COLO668 (cell line): ENCODE measurements around the gene CYP4A22.
"Not testable (repeated sequence)": the region's sequence is repeated elsewhere in the genome, so short reads cannot be mapped to it uniquely, and the experiment has no call there.

Source experiments
- DNase-seq: peaks from one replicate; lab custom pipeline; 2025; ENCODE audit not compliant: unreplicated experiment; lab: John Stamatoyannopoulos, UW

The CYP4A22 gene

DNA sequence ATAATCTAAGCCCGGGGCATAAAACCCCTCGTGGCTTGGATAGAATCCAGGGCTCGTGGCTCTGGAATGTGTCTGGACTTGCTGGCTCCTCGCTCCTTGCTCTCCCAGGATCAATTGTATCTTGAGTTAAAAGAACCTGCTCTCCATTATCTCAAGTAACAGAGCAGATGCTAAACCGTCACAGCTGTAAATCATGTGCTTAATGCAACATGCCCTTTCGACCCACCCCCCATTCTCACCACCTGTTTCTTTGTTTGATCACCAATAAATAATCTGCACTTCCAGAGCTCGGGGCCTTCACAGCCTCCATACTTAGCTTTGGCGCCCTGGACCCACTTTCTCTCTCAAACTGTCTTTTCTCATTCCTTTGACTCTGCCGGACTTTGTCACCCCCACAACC is 11.9 kb downstream of the CYP4A22 start:
- peak; percentile 92 for DNase-seq

DNA sequence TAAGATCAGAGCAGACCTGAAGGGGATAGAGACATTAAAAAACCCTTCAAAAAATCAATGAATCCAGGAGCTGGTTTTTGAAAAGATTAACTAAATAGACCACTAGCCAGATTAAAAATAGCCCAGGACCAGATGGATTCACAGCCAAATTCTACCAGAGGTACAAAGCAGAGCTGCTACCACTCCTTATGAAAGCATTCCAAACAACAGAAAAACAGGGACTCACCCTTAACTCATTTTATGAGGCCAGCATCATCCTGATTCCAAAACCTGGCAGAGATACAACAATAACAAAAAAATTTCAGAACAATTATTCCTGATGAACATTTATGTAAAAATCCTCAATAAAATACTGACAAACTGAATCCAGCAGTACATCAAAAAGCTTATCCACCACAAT is 19.2 kb downstream of the CYP4A22 start:
- not testable (repeated sequence) for DNase-seq

DNA sequence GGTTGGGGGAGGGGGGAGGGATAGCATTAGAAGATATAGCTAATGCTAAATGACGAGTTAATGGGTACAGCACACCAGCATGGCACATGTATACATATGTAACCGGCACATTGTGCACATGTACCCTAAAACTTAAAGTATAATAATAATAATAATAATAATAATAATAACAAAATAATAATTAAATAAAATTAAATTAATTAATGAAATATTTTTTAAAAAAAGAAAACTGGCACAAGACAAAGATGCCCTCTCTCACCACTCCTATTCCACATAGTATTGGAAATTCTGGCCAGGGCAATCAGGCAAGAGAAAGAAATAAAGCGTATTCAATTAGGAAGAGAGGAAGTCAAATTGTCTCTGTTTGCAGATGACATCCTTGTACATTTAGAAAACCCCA is 20.7 kb downstream of the CYP4A22 start:
- not testable (repeated sequence) for DNase-seq

DNA sequence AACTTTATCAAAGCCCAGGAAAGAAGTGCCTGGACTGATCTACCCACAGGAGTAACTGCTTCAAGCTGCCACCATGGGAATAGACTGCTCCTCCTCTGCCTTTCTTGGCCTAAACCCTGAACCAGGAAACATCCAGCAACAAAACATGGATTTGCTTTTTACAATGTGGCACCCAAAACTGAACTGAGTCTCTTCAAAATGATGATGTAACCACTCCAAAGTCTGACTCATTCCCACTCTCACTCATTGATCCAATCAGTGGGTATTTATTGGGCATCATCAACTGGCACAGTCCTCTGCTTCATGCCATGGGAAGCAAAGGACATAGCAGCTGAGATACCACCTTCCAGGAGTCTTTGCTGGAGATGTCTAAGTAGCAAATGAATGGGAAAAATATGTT is 23.5 kb downstream of the CYP4A22 start:
- no peak for DNase-seq

DNA sequence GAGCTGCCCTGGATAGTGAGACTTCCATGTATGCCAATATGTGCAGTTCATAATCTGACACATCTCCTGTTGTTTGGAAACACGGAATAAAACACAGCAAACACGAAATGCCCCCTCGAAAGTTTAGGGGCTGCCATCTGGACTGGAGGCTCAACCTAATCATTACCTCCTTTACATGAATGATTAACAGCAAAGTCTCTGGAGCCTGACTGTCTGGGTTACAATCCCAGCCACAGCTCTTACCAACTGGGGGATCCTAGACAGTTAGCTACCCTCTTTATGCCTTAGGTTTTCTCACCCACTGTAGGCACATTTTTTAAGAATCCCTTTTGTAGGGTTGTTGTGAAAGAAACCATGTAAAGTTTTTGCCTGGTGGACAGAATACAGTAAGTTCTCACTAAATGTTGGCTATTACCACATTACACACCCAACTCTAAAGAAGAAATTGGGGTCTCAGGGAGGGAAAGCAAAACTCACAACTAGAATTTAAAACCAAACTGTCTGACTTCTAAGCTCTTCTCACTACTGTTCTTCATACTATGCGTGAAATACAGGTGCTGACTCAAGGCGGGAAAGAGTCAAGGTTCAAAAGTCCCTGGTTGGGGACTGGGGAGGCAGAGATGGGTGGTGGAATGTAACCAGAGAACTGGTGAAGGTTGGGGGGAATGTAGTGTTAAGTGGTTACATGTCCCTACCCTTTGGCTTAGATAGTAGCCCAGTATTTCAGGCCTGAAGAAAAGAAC is 24.2 kb downstream of the CYP4A22 start:
- no peak for DNase-seq

DNA sequence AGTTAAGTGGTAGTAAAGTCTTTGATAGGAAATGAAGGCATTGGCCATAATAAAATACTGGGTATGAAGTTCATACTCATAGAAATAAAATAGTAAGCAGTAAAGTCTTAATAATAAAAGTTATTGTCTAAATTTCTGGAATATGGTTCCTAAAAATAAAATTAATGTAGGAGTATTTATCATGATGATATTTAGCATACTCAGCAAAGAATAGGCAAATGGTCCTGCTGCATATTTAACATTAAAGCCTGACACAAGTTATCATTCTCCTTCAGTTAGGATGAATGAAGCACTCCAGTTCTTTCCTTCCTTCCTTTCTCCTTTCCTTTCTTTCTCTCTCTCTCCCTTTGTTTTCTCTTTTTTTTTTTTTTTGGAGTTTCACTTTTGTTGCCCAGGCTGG is 27.3 kb downstream of the CYP4A22 start:
- no peak for DNase-seq

DNA sequence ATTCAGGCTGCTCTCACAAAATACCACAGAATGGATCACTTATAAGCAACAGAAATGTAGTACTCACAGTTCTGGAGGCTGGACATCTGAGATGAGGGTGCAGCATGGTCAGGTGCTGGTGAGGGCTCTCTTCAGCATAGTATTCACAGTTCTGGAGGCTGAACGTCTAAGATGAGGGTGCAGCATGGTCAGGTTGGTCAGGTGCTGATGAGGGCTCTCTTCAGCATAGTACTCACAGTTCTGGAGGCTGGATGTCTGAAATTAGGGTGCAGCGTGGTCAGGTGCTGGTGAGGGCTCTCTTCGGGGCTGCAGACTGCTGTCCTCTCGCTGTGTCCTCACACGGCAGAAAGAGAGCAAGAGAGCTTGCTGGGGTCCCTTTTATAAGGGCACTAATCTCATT is 35.5 kb downstream of the CYP4A22 start:
- no peak for DNase-seq

DNA sequence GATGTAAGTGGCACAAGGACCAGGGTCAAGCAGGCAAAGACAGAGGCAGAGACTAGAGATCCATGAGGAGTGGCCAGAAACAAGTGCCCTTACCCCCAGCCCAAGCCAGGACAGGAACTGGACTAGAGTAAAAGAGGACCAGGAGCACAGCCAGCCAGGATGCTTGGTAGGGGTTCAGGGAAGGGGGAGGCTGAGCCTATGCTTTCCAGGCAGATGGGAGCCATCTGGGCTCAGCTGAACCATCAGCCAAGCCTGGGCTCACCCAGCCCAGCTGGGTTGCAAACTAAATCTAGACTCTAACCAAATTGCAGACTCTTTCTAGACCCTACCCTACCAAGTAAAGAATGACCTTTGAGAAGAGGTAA is 37.4 kb downstream of the CYP4A22 start:
- no peak for DNase-seq

DNA sequence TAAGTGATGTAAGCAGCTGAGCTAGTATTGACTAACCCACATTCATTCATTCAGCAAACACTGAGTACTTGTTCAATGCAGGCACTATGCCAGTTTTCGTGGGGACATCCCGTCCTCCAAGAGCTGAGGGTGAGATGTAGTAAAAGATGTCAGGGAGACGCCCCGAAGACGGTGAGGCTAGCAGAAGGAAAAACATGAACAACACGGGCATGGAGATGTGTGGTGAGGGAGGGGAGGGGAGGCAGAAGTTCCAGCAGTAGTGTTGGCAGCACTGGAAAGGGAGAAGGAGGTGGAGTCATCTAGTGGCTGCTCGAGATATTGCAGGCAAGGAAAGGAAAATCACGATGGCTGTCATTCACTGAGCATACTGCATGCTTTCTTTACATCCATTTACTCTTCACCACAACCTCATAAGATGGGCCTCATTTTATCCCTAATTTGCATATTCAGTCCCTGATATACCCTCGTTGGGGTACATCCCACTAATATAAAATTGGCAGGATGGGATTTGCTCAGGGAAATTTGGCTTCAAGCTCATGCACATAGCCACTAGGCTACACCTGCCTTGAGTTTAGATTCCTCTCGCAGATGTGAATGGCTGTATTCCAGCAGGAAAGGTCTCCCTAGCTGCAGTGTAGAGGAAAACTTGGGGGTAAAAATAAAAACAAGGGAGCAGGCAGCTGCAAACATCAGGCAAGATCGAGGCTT is 38.1 kb downstream of the CYP4A22 start:
- peak; percentile 73 for DNase-seq

DNA sequence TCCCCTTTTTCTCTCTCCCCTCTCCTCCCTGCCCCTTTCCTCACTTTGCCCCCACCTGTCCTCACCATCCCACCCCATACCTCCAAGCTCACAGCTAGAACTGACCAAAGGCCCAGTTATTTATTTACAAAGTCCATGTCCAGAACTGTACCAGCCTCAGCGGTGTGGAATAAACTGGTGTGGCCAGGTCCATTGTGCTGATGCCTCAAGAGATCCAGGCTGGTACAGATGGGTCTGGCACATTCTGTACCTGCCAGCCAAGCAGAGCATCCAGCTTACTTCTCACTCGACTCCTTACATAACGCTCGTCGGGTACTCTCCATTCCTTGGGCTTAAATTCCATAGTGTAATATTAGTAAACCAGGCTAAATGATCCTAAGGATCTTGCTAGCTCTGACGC is 40.8 kb downstream of the CYP4A22 start:
- DNase-seq: no peak

DNA sequence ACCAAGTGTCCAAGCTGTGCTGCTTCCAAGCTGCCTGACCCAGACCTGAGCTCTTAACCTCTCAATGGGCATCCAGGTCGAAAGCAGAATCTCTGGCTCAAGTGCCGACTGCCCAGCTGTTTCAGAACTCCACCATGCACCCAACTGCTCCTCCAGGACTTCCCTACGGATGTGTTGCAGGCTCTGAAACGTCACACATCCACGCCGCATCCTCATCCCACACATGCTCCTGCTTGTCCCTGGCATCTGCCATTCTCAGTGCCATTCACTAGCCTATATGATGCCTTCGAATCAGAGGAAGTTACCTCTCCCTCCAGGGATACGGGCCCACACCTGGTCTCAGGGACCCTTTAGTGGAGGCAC is 41.4 kb downstream of the CYP4A22 start:
- no peak for DNase-seq

DNA sequence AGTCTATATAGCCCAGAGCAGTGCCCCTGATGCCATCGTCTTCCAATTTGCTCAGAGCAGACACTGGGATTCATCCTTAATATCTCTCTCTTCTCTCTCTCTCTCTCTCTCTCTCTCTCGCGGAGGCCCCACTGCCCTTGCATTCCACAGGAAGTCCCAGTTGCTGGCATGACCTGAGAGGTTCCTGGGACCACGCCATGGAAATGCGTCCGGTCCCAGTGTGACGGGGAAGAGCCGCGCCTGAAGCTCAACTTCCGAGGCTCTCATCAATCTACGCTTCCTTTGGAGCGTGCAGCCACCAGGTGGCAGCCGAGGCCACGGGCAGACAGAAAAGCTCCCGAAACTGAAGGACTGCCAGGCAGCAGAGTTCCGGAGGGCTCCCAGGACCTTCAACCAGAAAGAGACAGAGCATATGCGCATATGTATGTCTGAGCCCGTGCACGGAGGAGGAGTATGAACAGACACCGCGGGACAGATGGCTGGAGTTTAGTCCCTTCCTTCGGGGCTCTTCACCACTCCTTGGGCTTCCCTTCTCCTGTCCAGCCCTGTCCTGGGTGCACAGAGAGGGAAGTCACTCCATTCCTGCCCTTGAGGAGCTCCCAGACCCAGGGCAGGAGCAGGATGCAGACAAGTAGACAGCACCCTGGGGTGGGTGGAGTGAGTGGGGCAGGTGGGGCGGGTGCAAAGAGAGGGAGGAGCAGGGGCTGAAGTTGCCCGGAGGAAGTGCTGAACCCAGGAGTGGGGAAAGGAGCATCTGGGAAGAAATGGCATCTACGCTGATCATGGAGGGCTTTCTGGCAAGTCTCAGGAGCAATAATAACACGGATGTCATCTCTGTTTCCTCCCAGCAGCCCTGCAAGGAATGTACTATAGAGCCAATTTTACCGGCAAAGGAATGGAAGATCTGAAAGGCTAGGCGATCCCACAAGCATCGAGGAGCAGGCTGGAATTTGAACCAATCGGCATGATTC is 42.1 kb downstream of the CYP4A22 start:
- DNase-seq: peak; percentile 95

DNA sequence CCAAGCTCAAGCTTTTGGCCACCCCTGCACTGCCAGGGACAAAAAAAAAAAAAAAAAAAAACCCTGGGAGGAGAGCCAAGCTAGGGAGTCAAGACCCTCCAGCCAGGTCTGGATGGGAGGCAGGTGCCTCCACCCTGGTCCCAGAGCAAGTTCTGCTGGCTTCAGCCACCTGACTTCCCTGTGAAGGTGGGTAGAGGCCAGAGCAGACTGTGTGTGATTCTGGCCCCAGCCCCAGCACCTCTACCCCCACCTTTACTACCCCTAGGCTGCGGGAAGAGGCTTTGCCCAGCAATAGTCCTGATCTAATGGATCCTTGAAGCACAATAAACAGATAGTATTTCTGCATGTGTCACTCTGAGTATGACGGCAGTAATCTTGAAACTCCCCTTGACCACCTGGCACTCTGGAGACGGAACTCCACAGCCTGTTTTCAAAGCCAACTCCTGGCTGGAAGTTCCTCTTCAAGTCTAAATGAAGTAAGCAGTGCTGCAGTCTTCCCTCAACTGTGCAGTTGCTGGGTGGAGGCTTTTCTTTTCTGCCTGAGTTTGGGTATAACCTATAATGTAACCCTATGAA is 42.8 kb downstream of the CYP4A22 start:
- no peak for DNase-seq

DNA sequence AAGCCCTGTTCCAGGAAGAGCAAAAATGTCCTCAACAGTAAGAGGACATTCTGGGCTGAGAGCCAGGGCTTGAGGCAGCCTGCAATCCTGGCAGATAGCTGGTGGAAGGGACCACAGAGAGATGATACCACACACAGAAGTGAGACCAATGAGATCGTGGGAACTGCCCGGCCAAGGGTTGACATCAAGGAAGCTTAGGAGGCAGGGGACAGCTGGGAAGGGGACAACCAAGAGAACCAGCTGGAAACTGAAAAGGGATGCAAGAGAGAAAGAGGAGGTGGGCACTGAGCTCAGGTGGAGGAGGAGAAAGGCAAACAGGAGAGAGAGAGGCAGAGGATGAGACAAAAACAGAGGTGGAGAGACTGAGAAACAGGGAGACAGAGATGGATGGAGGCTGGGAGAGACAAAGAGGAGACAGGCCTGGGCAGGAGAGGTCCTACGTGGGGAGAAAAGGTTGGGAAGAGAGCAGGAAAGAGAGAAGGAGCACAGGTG is 43.4 kb downstream of the CYP4A22 start:
- no peak for DNase-seq

DNA sequence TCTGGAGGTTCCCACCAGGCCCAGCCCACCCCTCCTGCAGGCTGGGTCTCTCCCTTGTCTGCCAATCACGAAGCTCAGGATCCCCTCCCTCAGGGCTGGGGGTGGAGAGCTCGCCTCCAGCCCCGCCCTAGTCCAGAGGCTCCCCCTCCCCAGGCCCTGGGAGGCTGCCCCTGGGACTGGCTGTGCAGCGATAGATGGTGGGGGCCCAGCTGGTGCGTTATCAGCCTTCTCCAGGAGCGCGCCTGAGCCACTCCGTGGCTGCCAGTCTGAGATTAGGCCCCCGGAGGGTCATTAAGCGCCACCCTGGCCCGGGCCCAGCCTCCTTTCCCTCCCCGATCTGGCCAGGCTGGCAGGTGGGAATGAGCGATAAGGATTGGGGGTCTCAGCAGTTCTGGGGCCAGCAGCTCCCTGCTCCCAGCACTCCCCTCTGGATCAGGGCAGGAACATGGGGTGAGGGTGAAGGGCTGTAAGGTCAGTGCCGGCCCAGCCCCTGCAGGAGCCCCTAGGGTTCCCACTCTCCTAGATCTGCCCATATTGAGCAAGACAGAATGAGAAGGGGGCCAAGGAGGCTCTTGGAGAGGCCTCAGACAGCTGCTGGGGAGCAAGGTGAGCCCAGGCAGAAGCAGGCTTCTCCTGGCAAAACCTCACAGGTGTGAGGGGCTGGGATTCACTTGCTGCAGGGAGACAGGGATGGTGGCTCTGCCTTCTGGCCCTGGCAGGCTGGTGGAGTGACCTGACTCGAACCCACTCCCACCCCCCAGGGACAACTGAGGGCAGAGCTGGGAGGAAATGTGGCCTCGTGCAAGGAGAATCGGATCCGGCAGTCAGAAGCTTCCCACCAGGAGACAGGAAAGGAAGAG is 44.1 kb downstream of the CYP4A22 start:
- DNase-seq: no peak

DNA sequence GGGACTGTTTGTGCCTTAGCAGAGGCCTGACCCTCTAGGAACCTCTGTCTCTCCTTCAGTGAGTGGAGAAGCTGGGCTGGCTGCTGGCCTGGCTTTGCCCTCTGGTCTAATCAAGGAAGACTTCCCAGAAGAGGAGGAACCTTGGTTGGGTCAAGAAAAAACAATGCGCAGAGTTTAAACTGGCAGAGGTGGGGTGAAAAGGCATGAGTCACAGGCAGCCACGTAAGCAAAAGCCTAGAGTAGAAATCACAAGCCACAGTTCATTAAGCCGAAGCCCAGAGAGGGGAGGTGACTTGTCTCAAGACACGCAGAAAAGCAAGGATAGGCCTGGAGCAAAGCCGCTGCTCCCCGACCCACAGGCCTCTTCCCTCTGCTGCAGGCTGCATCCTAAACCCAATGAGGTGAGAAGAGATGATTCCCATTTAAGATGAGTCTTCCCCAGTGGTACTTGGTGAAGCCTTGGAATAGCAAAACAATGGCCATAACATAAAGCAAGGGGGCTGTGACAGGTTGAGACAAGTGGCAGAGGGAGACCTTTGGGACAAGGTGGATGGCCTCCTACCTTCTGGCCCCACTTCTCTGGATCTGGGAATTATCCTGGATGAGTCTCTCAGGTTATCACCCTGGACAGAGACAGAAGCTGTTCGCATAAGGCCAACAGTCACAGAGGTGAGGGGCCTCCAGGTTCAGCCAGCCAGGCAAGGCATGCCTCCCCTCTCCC is 44.9 kb downstream of the CYP4A22 start:
- no peak for DNase-seq

DNA sequence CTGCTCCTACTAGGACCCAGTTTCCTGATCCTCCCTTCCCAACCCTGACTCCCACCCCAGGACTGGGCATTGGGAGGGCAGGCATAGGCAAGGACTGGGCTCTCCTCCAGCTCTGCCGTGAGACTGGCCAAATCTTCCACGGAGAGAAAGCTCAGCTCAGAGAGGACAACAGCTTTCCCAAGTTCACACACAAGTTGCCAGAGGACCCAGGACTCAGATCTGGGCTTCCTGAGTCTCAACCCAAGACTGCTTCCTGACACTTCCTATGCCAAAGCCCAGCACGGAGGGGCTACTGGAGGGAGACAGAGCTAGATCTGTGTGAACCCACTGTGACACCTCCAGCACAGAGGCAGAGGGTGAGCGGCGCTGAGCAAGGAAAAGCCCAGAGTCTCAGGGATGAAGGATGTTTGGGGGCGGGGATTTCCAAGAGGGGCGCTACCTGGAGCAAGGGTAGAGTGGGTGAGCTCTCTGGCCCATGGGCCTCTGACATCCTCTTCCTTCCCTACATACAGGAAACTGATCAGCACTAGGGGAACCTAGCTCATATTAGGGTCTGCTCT is 45.5 kb downstream of the CYP4A22 start:
- DNase-seq: no peak

DNA sequence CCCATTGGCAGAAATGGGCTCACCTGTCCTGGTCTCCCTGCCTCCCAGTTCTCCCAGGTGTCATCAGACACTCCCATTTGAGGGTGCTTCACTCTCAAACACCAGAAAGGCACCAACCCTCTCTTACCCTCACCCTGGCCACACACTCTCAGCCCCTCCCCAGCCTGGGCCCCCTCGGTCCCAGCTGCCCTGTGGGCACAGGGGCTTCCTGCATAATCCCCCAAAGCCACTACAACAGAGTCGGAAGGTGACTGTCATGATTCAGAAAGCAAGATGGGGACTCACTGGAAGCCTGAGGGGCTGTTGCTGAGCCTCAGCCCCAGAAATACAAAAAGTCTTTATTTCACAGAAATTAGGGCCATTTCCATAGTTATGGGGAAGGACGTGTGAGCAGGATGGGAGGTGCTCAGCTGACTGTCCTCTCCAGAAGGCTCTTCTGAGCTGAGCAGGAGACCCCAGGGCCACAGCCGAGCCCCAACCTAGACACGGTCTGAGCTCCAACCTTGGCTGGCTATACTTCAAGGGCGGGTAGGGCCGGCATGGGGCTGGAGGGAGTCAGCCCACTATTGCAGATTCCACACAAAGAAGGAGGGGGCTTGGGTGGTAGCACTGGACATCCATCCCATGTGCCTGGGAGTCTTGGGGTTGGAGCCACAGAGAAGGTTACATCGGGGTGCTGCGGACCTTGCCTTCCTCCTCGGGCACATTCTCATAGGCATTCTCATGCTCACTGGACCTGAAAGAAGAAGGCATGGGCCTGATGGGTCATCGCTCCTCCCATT is 46.3 kb downstream of the CYP4A22 start:
- DNase-seq: no peak
